Activated B cell treated with CpG ODN at 0.5 μM for 24 hours (primary cell): ENCODE data around the gene SEMA3D. TPM values are rescaled to one million over a fixed set of nuclear protein-coding genes. Genes with fewer than 3 reads are reported as not detected.

Source experiments
- ATAC-seq: fragments of 200-7000 bp; cut with Tn5 transposase; one replicate; pipeline ENCODE4 v1.10.0; 2021; ENCODE audit warnings: low read depth, mild to moderate bottlenecking, moderate library complexity
- CTCF ChIA-PET: fragments of 350-600 bp; sonication (Branson Sonifier 250); formaldehyde crosslinking; loops from one replicate; lab custom pipeline; 2021; ENCODE audit warnings: antibody characterized with exemption; lab: Charles Lee
- POLR2A ChIA-PET: fragments of 350-600 bp; sonication (Branson Sonifier 250); formaldehyde crosslinking; loops from one replicate; lab custom pipeline; 2021; ENCODE audit warnings: antibody characterized with exemption; lab: Charles Lee
- DNase-seq: peaks from one replicate; pipeline ENCODE4 v3.0.0; 2022
- H3K27ac Mint-ChIP-seq: one replicate; pipeline ENCODE4 v1.8.0; 2020; ENCODE audit warnings: mixed read lengths
- H3K27me3 Mint-ChIP-seq: one replicate; pipeline ENCODE4 v1.8.0; 2021; ENCODE audit warnings: mixed read lengths
- H3K36me3 Mint-ChIP-seq: one replicate; pipeline ENCODE4 v1.8.0; 2021; ENCODE audit warnings: low read depth, mixed read lengths
- H3K4me1 Mint-ChIP-seq: one replicate; pipeline ENCODE4 v1.8.0; 2021; ENCODE audit warnings: mixed read lengths
- H3K4me3 Mint-ChIP-seq: one replicate; pipeline ENCODE4 v1.8.0; 2020; ENCODE audit warnings: mild to moderate bottlenecking, mixed read lengths
- H3K9me3 Mint-ChIP-seq: one replicate; pipeline ENCODE4 v1.8.0; 2020; ENCODE audit warnings: mixed read lengths
- intact Hi-C: fragments of 100-400 bp; cut with micrococcal nuclease; formaldehyde crosslinking; loops from one replicate; pipeline ENCODE4 v1.15.1; 2024
- total RNA-seq: library from RNA; stranded (reverse); gene quantifications from 2 replicates; pipeline ENCODE4 v1.2.3, GENCODE V29; 2022
- TF ChIP-seq, protein P1 (sequence below): fragments of 200-600 bp; IDR thresholded peaks from one replicate; pipeline ENCODE4 v1.8.0; 2022; ENCODE audit warnings: antibody characterized with exemption, mild to moderate bottlenecking

SEMA3D gene
- total RNA-seq, 1 donor from 2014 or later: not detected

DNA sequence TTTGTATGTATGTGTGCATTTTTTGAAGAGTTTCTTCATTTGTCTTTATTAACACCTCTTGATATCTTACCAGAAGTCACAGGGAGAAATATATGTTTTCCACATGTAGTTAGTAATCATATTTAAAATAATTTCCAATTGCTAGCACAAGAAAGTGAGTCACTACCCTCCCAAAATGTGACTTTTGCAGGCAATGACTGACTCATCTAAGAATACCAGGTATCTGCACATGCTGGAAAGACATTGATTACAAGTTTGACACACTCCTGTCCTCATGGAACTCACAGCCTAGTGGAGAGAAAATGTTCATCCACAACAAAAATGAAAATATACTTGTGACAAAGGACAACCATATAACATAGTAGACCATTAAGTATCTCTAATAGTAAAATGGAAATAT lies 82.9 kb downstream of the SEMA3D start:
- no peak for ATAC-seq

DNA sequence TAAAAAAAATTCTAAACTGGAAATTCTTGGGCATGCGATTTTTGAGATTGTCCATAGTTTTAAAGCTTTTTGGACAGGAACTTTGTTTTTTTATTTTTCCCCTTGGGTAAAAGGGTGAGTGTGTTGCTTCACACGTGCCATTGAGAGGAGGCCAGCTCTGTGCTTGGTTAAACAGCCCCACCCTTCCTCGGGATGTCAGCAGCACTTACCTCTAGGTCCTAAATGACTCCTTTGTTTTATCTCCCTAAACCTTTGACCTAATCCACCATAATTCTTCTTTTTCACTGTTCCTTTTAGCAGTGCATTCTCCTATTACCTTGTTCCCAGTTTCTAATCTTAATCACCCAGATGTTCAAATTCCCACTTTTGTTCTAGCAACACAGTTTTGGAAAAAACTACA lies 83.5 kb downstream of the SEMA3D start:
- DNase-seq: no peak
- Mint-ChIP-seq H3K4me1 (no peaks in the 10 kb centered on the region), H3K4me3 (no peak overlapping the region), H3K27ac (no peak overlapping the region), H3K36me3 (no peaks in the 10 kb centered on the region), H3K9me3 (no peaks in the 10 kb centered on the region), H3K27me3 (no peaks in the 10 kb centered on the region)
- ChIA-PET CTCF (no interaction called here), POLR2A (no interaction called here)
- ATAC-seq: no peak
- TF ChIP-seq, protein P1, sequence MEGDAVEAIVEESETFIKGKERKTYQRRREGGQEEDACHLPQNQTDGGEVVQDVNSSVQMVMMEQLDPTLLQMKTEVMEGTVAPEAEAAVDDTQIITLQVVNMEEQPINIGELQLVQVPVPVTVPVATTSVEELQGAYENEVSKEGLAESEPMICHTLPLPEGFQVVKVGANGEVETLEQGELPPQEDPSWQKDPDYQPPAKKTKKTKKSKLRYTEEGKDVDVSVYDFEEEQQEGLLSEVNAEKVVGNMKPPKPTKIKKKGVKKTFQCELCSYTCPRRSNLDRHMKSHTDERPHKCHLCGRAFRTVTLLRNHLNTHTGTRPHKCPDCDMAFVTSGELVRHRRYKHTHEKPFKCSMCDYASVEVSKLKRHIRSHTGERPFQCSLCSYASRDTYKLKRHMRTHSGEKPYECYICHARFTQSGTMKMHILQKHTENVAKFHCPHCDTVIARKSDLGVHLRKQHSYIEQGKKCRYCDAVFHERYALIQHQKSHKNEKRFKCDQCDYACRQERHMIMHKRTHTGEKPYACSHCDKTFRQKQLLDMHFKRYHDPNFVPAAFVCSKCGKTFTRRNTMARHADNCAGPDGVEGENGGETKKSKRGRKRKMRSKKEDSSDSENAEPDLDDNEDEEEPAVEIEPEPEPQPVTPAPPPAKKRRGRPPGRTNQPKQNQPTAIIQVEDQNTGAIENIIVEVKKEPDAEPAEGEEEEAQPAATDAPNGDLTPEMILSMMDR: no peak
- intact Hi-C loops: no loop called here

More for the DNA sequence above, 82.9 kb downstream of the SEMA3D start:
- TF ChIP-seq, protein P1: no peak
- no peaks in the 10 kb centered on the region for H3K4me1 Mint-ChIP-seq
- H3K9me3 Mint-ChIP-seq: no peaks in the 10 kb centered on the region
- ChIA-PET CTCF (no interaction called here), POLR2A (no interaction called here)
- no peak overlapping the region for H3K4me3 Mint-ChIP-seq
- H3K27ac Mint-ChIP-seq: no peak overlapping the region
- H3K36me3 Mint-ChIP-seq: no peaks in the 10 kb centered on the region
- intact Hi-C loops: no loop called here
- H3K27me3 Mint-ChIP-seq: no peaks in the 10 kb centered on the region
- no peak for DNase-seq

DNA sequence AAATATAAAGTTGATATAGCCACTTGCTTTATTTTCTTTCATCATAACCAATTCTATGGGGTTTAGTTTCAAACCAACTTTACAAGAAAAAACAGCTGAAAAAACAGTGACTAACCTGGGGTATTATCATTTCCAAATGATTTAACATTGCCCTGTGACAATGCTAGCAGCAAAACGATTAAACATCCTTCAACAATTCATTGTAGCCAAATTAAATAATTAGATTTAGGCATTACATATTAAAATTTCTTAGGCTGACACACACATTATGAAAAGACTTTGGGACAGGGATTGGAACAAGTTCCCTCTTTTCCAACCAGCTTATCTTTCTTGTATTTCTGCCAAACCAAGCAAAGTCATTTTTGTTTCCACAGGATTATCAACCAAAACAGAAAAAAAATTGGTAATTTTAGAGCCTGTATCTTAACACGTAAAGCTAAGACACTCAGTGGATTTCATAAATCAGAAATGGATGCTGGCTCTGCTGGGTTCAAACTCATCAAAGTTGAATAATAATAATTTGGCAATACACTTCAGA lies 84.0 kb downstream of the SEMA3D start:
- Mint-ChIP-seq H3K27me3 (no peaks in the 10 kb centered on the region), H3K4me3 (no peak overlapping the region), H3K9me3 (no peaks in the 10 kb centered on the region), H3K4me1 (no peaks in the 10 kb centered on the region), H3K36me3 (no peaks in the 10 kb centered on the region), H3K27ac (no peak overlapping the region)
- no peak for ATAC-seq
- POLR2A ChIA-PET: no interaction called here
- CTCF ChIA-PET: no interaction called here
- TF ChIP-seq, protein P1: no peak
- no peak for DNase-seq
- intact Hi-C loops: no loop called here

GRCh38 chr7:85101347-85101746 lies 85.5 kb downstream of the SEMA3D start:
- no peak overlapping the region for H3K4me3 Mint-ChIP-seq
- intact Hi-C loops: no loop called here
- TF ChIP-seq, protein P1: no peak
- no peak overlapping the region for H3K27ac Mint-ChIP-seq
- H3K4me1 Mint-ChIP-seq: no peaks in the 10 kb centered on the region
- DNase-seq: no peak
- no peak for ATAC-seq
- H3K27me3 Mint-ChIP-seq: no peaks in the 10 kb centered on the region
- H3K9me3 Mint-ChIP-seq: no peaks in the 10 kb centered on the region
- no peaks in the 10 kb centered on the region for H3K36me3 Mint-ChIP-seq
- CTCF ChIA-PET: no interaction called here
- POLR2A ChIA-PET: no interaction called here

- ChIA-PET POLR2A (no interaction called here), CTCF (no interaction called here)
- TF ChIP-seq, protein P1: no peak
- DNase-seq: no peak
- Mint-ChIP-seq H3K4me3 (no peak overlapping the region), H3K27ac (no peak overlapping the region), H3K4me1 (no peaks in the 10 kb centered on the region), H3K36me3 (no peaks in the 10 kb centered on the region), H3K9me3 (no peaks in the 10 kb centered on the region), H3K27me3 (no peaks in the 10 kb centered on the region)
- no peak for ATAC-seq
- intact Hi-C loops: loop anchor here (10.0 kb wide), 1 partner anchor 63 kb away; no protein-coding TSS in a partner anchor
Measured at GRCh38 chr7:85097844-85098243, 89.0 kb downstream of the SEMA3D start.
